Measurements from ENCODE around the gene FOXB2.
"Not testable (repeated sequence)": the region's sequence is repeated elsewhere in the genome, so short reads cannot be mapped to it uniquely, and the experiment has no call there.

Gene FOXB2

DNA sequence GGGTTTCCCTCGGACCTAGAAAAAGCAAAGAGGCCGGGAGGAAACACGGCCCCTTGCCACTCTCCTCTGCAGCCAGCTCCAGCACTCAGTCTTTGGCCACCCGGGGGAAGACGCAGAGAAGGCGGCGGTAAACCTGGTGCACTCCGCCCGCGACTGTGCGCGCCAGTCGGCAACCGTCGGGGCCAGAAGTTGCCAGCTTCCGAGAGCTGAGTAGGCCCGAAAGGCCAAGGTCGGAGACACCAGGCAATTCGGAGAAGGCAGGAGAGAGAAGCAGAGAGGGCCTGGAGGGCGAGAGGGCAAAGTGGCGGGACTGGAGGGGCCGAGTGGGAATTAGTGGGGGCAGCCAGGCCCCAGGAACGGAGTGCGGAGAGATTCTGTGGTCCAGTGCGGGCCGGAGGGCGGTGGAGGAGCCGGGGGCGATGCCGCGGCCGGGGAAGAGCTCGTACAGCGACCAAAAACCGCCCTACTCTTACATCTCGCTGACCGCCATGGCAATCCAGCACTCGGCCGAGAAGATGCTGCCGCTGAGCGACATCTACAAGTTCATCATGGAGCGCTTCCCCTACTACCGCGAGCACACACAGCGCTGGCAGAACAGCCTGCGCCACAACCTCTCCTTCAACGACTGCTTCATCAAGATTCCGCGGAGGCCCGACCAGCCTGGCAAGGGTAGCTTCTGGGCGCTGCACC, at the start of gene FOXB2:
Gene FOXB2 (plus strand): TSS at position 420 of the 690 bp plus-strand sequence. CDS start 0 bp downstream, at position 420.
- H3K9me3 Mint-ChIP-seq = no peaks in the 10 kb centered on the region
- H3K4me3 Mint-ChIP-seq = no peak within 1 kb of the TSS
- H3K27ac Mint-ChIP-seq = peak within 1 kb of the TSS; percentile 62
- peaks cover 86% of the 10 kb centered on the region for H3K27me3 Mint-ChIP-seq (ENCODE audit: low read depth)
- peaks cover 8% of the 10 kb centered on the region for H3K4me1 Mint-ChIP-seq (ENCODE audit: low read depth)
- peaks cover 6% of the 10 kb centered on the region for H3K36me3 Mint-ChIP-seq (ENCODE audit: low read depth)

DNA sequence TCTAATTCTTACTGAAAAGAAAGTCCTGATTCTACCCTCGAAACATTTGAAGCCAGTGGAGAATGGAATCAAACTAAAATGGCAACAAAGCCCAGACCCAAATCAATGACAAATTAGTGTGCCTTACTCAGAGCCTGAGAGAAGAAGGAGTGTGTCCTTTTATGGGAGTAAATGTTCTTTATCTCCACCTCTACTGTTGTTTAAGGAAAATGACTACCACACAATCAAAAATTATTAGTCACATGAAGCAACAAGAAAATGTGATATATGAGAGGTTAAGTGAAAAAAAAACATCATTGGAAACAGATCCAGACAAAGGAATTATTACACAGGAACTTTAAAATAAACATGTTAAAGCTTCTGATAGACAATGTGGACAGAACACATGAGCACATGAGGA, 49.7 kb upstream of the FOXB2 start:
- H3K27ac Mint-ChIP-seq = no peak overlapping the region
- H3K27me3 Mint-ChIP-seq (ENCODE audit: low read depth) = no peaks in the 10 kb centered on the region
- H3K36me3 Mint-ChIP-seq (ENCODE audit: low read depth) = no peaks in the 10 kb centered on the region
- no peak overlapping the region for H3K4me3 Mint-ChIP-seq
- H3K4me1 Mint-ChIP-seq (ENCODE audit: low read depth) = no peaks in the 10 kb centered on the region
- no peaks in the 10 kb centered on the region for H3K9me3 Mint-ChIP-seq

DNA sequence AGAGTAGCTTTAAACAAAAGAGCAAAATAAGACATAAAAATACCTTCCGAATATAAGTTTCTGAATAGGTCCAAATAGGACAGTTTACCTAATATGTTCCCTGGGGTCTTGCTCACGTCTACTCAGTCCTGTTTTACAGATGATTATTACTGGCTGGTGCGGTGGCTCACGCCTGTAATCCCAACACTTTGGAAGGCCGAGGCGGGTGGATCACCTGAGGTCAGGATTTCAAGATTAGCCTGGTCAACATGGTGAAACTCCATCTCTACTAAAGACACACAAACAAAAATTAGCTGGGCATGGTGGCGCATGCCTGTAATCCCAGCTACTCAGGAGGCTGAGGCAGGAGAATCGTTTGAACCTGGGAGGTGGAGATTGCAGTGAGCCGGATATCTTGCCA, 40.6 kb upstream of the FOXB2 start:
- not testable (repeated sequence) for H3K27me3 Mint-ChIP-seq (ENCODE audit: low read depth); H3K27ac Mint-ChIP-seq; H3K4me3 Mint-ChIP-seq; H3K9me3 Mint-ChIP-seq; H3K36me3 Mint-ChIP-seq (ENCODE audit: low read depth); H3K4me1 Mint-ChIP-seq (ENCODE audit: low read depth)

- Mint-ChIP-seq H3K9me3 (no peaks in the 10 kb centered on the region), H3K4me1 (ENCODE audit: low read depth) (no peaks in the 10 kb centered on the region), H3K27me3 (ENCODE audit: low read depth) (peaks cover 4% of the 10 kb centered on the region), H3K4me3 (no peak overlapping the region), H3K36me3 (ENCODE audit: low read depth) (no peaks in the 10 kb centered on the region), H3K27ac (no peak overlapping the region)
Measured at GRCh38 chr9:76980566-76980965, 38.9 kb upstream of the FOXB2 start.

GRCh38 chr9:76984486-76984885, 35.0 kb upstream of the FOXB2 start:
- Mint-ChIP-seq H3K4me3 (no peak overlapping the region), H3K27ac (no peak overlapping the region)

GRCh38 chr9:76985581-76985980, 33.9 kb upstream of the FOXB2 start:
- Mint-ChIP-seq H3K27me3 (ENCODE audit: low read depth) (peaks cover 5% of the 10 kb centered on the region), H3K9me3 (no peaks in the 10 kb centered on the region), H3K36me3 (ENCODE audit: low read depth) (no peaks in the 10 kb centered on the region), H3K27ac (no peak overlapping the region), H3K4me3 (no peak overlapping the region), H3K4me1 (ENCODE audit: low read depth) (no peaks in the 10 kb centered on the region)

More at GRCh38 chr9:76984486-76984885, 35.0 kb upstream of the FOXB2 start:
- H3K9me3 Mint-ChIP-seq = no peaks in the 10 kb centered on the region
- H3K36me3 Mint-ChIP-seq (ENCODE audit: low read depth) = no peaks in the 10 kb centered on the region
- peaks cover 5% of the 10 kb centered on the region for H3K27me3 Mint-ChIP-seq (ENCODE audit: low read depth)
- no peaks in the 10 kb centered on the region for H3K4me1 Mint-ChIP-seq (ENCODE audit: low read depth)

GRCh38 chr9:76987594-76988200, 31.8 kb upstream of the FOXB2 start:
- Mint-ChIP-seq H3K27me3 (ENCODE audit: low read depth) (peaks cover 5% of the 10 kb centered on the region), H3K4me3 (no peak overlapping the region), H3K36me3 (ENCODE audit: low read depth) (no peaks in the 10 kb centered on the region), H3K27ac (no peak overlapping the region), H3K9me3 (no peaks in the 10 kb centered on the region), H3K4me1 (ENCODE audit: low read depth) (no peaks in the 10 kb centered on the region)

DNA sequence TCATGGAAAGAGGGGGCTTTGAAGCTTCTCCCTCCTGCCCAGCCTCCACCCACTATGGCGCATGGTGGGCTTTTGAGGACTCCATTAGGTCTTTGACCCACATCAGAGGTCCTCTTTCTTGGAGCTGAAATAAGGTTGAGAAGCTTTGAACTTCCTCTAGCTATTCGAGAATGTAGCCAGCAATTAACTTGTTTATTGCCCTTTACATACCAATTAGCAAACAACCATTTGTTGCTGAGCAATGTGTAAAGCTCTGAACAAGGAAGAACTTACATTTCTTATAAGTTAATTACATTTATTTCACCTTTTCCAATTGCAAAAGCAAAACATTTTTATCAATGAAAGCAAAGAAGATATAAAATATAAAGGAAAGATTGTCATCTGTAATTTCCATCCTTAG, 30.5 kb upstream of the FOXB2 start:
- Mint-ChIP-seq H3K4me3 (no peak overlapping the region), H3K27ac (no peak overlapping the region), H3K9me3 (no peaks in the 10 kb centered on the region), H3K27me3 (ENCODE audit: low read depth) (peaks cover 5% of the 10 kb centered on the region), H3K4me1 (ENCODE audit: low read depth) (no peaks in the 10 kb centered on the region), H3K36me3 (ENCODE audit: low read depth) (no peaks in the 10 kb centered on the region)

- no peaks in the 10 kb centered on the region for H3K9me3 Mint-ChIP-seq
- no peaks in the 10 kb centered on the region for H3K4me1 Mint-ChIP-seq (ENCODE audit: low read depth)
- no peaks in the 10 kb centered on the region for H3K36me3 Mint-ChIP-seq (ENCODE audit: low read depth)
- H3K27me3 Mint-ChIP-seq (ENCODE audit: low read depth) = peaks cover 5% of the 10 kb centered on the region
- H3K4me3 Mint-ChIP-seq = no peak overlapping the region
- H3K27ac Mint-ChIP-seq = no peak overlapping the region
Measured at GRCh38 chr9:76989501-76989900, 30.0 kb upstream of the FOXB2 start.

- Mint-ChIP-seq H3K27me3 (ENCODE audit: low read depth) (no peaks in the 10 kb centered on the region), H3K4me3 (no peak overlapping the region), H3K4me1 (ENCODE audit: low read depth) (no peaks in the 10 kb centered on the region), H3K9me3 (no peaks in the 10 kb centered on the region), H3K36me3 (ENCODE audit: low read depth) (no peaks in the 10 kb centered on the region), H3K27ac (no peak overlapping the region)
Measured at GRCh38 chr9:76996700-76997099, 22.8 kb upstream of the FOXB2 start.

DNA sequence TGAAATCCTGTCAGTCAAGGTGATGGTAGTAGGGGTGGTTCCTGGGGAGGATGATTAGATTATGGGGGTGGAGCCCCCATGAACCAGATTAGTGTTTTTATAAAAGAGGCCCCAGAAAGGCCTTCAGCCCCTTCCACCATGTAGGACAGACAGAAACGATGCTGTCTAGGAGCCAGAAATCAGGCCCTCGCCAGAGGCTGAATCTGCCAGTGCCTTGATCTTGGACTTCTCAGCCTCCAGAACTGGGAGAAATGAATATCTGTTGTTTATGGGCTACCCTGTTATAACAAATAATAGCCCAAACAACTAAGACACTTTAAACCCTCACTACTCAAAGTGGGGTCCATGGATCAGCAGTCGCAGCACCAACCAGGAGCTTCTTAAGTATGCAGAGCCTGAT, 20.2 kb upstream of the FOXB2 start:
- Mint-ChIP-seq H3K36me3 (ENCODE audit: low read depth) (no peaks in the 10 kb centered on the region), H3K27ac (no peak overlapping the region), H3K27me3 (ENCODE audit: low read depth) (peaks cover 5% of the 10 kb centered on the region), H3K4me3 (no peak overlapping the region), H3K4me1 (ENCODE audit: low read depth) (no peaks in the 10 kb centered on the region), H3K9me3 (no peaks in the 10 kb centered on the region)

DNA sequence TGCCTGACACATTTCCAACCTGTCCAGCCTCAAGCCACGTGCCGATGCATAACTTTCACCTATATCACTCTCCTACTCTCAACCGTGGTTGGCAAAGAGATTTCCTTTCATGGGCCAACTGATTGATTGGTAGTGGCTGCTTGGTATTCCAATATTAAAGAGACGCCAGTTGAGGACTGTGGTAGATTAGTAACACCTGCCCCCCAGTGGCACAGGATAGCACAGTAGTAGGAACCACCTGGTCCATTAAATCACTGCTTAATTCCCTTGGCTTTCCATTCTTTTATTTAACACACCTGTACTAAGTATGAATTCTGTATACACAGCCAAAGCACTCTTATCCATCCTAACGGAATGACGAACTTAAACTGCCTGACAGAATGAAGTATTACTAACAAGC, 19.1 kb upstream of the FOXB2 start:
- Mint-ChIP-seq H3K27me3 (ENCODE audit: low read depth) (peaks cover 5% of the 10 kb centered on the region), H3K9me3 (no peaks in the 10 kb centered on the region), H3K4me1 (ENCODE audit: low read depth) (no peaks in the 10 kb centered on the region), H3K36me3 (ENCODE audit: low read depth) (no peaks in the 10 kb centered on the region), H3K4me3 (no peak overlapping the region), H3K27ac (no peak overlapping the region)

DNA sequence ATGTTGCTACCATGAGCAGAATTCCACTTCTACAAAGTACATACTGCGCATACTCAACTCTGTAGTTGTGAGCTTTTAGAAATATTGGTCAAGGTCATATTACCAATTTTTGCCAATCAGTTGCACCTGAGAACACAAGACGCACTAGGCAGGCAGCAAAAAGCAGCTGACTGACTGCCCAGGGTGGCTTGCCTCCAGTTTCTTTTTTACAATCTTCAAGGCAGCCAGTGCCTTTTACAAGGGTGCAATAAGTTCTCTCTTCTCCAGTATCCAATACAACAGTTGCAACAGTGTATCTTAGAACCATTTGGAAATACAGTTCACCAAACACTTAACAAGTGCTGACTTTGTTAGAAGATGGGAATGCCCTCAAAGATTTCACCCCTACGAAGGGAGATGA, 16.1 kb upstream of the FOXB2 start:
- Mint-ChIP-seq H3K4me3 (no peak overlapping the region), H3K27me3 (ENCODE audit: low read depth) (peaks cover 10% of the 10 kb centered on the region), H3K27ac (no peak overlapping the region), H3K4me1 (ENCODE audit: low read depth) (no peaks in the 10 kb centered on the region), H3K9me3 (no peaks in the 10 kb centered on the region), H3K36me3 (ENCODE audit: low read depth) (no peaks in the 10 kb centered on the region)

DNA sequence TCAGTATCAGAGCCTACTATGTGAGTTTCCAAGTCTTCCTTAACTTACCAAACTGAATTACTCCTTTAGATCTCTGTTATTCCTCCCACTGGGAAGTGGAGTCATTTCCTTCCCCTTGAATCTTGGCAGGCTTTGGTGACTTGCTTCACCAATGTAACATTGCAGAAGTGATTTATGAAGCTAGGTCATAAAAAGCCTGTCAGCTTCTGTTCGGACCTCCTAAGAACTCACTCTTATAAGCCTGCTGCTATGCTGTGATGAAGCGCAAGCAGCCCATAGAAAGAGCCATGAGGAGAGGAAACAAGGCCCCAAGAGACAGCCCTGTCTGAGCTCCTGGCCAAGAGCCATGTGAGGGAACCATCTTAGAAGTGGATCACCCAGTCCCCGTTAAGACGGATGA, 14.2 kb upstream of the FOXB2 start:
- no peaks in the 10 kb centered on the region for H3K4me1 Mint-ChIP-seq (ENCODE audit: low read depth)

GRCh38 chr9:77010527-77010926, 8.9 kb upstream of the FOXB2 start:
- peaks cover 63% of the 10 kb centered on the region for H3K27me3 Mint-ChIP-seq (ENCODE audit: low read depth)

More for the DNA sequence above, 14.2 kb upstream of the FOXB2 start:
- no peaks in the 10 kb centered on the region for H3K9me3 Mint-ChIP-seq
- H3K27ac Mint-ChIP-seq = no peak overlapping the region
- H3K4me3 Mint-ChIP-seq = no peak overlapping the region
- peaks cover 16% of the 10 kb centered on the region for H3K27me3 Mint-ChIP-seq (ENCODE audit: low read depth)
- H3K36me3 Mint-ChIP-seq (ENCODE audit: low read depth) = no peaks in the 10 kb centered on the region

More at GRCh38 chr9:77010527-77010926, 8.9 kb upstream of the FOXB2 start:
- Mint-ChIP-seq H3K36me3 (ENCODE audit: low read depth) (no peaks in the 10 kb centered on the region), H3K4me1 (ENCODE audit: low read depth) (peaks cover 4% of the 10 kb centered on the region), H3K4me3 (no peak overlapping the region), H3K27ac (no peak overlapping the region), H3K9me3 (no peaks in the 10 kb centered on the region)
